GM21576 (cell line): ENCODE data around the gene ST6GALNAC3.

Experiments used
- ATAC-seq: cut with Tn5 transposase; IDR thresholded peaks from one replicate; pipeline ENCODE4 v1.9.1; 2021; ENCODE audit warnings: mild to moderate bottlenecking, moderate library complexity; ENCODE audit not compliant: unreplicated experiment

The ST6GALNAC3 gene

GRCh38 chr1:76279101-76279748, 204.7 kb downstream of the ST6GALNAC3 start:
- no peak for ATAC-seq

DNA sequence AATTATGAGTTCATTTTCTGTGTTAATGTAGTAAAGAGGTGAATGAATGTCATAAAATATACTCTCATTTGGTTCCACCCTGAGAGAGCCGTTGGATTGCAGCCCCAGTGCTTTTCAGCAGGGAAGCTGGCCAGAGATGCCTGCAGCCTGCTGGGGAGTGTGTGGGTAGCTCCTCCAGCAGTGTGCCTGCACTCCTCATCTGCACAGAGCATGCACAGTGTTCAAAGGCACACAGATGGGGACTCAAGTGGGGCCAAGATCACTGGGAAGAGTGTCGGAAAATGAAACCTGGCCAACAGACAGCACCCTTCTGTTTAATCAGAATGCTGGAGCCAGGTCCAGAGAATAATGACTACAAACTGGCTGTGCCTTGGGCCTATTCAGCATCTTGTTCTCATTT, 206.8 kb downstream of the ST6GALNAC3 start:
- ATAC-seq, result no peak

- no peak for ATAC-seq
Observed at GRCh38 chr1:76284842-76285241, 210.3 kb downstream of the ST6GALNAC3 start.

DNA sequence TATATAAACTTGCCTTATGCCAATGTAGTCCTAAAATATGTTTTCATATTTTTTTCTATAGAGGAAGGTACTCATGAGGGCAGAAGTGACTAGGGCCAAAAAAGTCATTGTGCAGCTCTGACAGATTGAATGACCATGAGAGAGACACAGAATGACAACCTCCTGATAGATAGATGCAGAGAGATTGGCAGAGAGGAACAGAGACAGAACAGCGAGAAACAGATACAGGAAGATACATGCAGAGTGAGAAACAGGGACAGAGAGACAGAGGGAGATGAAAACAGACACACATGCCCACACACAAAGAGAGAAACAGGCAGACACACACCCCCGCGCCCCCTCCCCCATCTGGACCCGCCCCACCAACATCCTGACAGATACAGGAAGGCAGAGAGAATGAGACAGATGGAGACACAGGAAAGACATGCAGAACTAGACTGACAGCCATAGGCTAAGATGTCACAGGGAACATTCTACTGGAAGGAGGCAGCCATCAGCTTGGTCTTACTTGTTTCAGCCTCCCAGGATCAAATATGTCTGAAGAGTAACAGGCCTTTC, 211.1 kb downstream of the ST6GALNAC3 start:
- no peak for ATAC-seq

DNA sequence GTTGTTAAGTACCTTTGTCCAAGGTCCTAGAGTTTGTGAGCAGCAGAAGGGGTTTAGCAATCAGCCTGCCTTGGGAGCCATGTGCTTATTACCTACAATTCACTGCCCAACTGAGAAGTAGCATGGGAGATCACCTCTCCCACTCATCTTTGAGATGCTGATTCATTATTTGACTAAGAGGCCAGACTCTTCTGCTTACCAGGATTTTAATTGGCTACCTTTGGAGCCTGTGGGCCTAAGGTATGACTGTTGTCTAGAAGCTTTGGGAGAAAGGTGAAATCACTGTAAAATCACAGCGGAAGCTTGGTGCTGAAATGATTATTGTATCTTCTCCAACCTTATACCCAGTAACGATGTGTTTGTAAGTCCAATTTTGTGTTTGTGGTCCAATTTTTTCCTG, 213.4 kb downstream of the ST6GALNAC3 start:
- ATAC-seq, result no peak

DNA sequence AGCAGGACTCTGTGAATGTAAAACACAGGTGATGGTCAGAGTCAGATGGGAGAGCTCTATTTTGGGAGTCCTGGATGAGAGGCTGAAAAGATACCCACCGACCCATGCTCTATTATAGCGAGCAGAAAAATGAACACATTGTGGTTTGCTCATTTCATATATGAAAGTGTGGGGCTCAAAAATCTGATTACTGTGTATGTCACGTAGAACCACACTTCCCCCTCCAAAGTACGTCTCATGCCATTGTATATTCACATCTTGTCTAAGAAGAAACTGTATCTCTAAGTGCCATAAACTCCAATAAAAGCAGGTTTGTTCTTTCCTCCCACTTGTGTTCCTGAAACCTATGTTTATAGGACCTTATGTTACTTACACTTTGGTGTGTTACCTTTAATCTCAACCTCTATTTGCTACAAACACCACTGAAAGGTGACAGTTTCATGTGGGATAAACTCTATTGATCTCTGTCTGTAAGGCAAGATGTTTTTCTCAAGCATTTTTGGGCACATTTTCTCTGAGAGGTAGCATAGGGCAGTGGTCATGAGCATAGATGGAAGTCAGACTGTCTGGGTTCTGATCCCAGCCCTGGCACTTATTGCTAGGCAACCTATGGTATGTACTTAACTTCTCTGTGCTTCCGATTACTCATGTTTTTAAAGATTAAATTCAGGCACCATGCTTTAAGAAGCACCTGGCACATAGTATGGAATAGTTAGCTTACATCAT, 214.4 kb downstream of the ST6GALNAC3 start:
- no peak for ATAC-seq

- no peak for ATAC-seq
Observed at GRCh38 chr1:76289692-76290091, 215.1 kb downstream of the ST6GALNAC3 start.

- no peak for ATAC-seq
Observed at GRCh38 chr1:76290271-76290670, 215.7 kb downstream of the ST6GALNAC3 start.

DNA sequence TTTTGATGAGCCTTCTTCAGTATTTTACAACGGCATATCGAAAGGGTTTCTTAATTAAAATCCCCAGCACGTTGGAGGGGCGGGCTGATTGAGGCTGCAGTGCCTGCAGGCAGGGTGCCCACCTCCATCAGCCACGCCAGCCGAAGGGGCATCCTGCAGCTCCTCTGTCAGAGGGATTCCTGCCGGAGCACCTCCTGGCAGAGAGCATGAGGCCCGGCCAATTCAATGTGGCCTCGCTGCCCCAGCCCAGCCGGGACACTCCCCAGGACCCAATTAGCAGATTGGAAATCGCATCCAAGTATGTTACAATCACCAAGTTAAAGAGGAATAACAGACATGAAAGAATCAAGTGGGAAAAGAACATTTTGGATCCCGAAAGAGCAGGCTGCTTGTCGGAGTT, 216.6 kb downstream of the ST6GALNAC3 start:
- ATAC-seq, result no peak

GRCh38 chr1:76291737-76292136, 217.2 kb downstream of the ST6GALNAC3 start:
- no peak for ATAC-seq

- ATAC-seq, result peak; percentile 43
Observed at GRCh38 chr1:76292418-76293184, 218.1 kb downstream of the ST6GALNAC3 start.

GRCh38 chr1:76293831-76294230, 219.3 kb downstream of the ST6GALNAC3 start:
- no peak for ATAC-seq

- ATAC-seq, result peak; percentile 83
Observed at GRCh38 chr1:76294482-76295194, 220.1 kb downstream of the ST6GALNAC3 start.

DNA sequence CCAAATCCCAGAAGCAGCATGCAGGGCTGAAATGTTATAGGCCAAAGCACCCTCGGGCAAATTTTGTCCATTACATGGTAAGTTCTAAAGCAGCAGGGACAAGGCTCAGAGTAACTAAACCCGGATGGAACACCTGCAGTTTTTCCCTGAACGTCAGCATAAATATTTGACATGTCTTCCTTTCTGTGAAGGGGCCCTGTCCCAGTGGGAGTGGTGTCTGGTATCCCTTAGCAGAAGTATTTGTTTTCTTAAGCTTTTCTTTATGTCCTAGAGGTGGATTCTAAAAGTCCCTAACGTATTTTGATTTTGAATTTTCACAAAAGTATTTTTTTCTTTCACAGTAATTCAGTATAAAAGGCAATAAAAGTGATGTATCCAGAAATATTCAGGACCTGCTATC, 223.9 kb downstream of the ST6GALNAC3 start:
- ATAC-seq, result no peak

DNA sequence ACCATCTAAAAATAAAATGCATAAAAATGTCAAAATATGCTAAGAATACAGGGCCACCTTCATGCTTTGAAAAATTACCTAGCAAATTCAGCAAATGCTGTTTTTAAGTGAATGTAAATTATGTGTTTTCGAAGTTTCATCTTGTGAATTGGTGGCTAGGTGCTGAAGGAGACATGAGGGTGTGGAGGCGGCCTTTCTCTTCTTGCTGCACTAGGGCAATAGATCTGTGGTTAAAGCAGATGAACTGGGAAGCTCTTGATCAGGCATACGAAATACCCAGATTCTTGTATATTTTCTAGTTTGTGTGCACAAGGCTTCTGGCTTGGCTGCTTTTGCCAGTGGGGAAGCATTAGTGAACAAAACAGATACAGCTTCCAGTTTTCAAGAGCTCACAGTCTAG, 224.5 kb downstream of the ST6GALNAC3 start:
- no peak for ATAC-seq

DNA sequence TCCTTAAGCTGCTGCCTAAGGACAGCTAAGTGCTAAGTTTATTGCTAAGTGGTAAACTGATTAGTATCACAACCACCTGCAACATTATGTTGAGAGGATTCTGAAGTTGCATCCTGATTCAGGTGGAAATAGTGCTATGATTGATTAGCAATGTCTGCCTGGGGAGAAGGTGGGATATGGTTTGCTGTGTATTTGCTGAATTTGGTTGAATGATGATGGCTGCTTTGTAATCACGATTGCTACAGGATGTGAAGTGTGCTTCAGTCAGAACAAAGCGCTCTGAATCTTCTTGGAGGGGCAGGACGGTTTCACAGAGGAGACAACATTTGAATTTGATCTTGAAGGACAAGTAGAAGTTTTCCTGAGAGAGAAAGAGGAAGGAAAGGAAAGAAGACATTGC, 226.0 kb downstream of the ST6GALNAC3 start:
- ATAC-seq, result no peak

- no peak for ATAC-seq
Observed at GRCh38 chr1:76302711-76303339, 228.3 kb downstream of the ST6GALNAC3 start.

- ATAC-seq, result no peak
Observed at GRCh38 chr1:76303340-76303717, 228.8 kb downstream of the ST6GALNAC3 start.

- no peak for ATAC-seq
Observed at GRCh38 chr1:76313304-76313703, 238.8 kb downstream of the ST6GALNAC3 start.

- ATAC-seq, result no peak
Observed at GRCh38 chr1:76314730-76315129, 240.2 kb downstream of the ST6GALNAC3 start.
